HG02981 (cell line): Measurements from ENCODE around the gene MCUB.

Source experiments
- ATAC-seq: cut with Tn5 transposase; IDR thresholded peaks from one replicate; pipeline ENCODE4 v1.9.1; 2021; ENCODE audit warnings: mild to moderate bottlenecking, moderate library complexity; ENCODE audit not compliant: unreplicated experiment

Gene MCUB

DNA sequence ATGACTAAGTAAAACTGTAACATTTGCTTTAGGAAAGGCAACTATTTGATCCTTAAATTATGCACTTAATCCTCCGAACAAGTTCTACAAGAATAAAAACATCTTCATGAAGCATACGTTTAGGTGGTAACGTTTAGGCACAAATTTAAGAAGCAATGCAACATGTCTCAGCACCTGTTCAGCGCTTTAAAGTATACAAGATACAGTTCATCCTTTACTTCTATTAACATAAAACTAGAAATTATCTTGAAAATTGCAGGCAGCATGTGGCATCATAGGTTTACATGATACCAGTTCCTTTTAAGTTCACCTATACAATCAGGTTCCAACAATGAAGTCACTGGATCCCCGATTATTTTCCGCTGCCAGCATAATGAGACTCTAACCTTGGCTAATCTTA, 168.3 kb downstream of the MCUB start:
- no peak for ATAC-seq

DNA sequence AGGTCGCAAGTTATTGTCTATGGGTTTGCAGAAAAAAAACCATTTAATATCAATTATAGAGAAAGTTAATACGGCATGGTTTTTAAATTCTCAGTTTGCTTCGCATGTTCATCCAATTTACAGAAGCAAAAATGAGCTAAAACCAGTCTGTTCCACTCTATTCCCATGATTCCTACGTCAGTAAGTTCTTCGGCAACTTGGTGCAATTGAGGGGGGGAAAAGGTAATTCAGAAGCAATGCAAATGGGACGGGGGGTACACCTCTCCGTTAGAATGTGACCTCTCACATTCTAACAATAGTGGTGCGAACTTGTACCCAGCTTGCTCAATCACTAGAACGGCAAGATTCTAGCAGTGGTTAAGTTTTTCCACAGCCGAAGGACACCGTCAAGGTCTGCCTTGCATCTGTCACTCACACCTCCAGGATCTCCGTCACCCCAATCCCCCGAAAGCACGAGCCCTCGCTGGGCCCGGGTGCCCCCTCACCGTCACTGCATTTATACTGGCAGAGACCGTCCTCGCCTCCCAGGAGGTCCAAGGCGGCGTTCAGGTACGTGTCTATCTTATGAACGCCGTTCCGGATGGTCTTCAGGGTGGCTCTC, 169.2 kb downstream of the MCUB start:
- no peak for ATAC-seq

DNA sequence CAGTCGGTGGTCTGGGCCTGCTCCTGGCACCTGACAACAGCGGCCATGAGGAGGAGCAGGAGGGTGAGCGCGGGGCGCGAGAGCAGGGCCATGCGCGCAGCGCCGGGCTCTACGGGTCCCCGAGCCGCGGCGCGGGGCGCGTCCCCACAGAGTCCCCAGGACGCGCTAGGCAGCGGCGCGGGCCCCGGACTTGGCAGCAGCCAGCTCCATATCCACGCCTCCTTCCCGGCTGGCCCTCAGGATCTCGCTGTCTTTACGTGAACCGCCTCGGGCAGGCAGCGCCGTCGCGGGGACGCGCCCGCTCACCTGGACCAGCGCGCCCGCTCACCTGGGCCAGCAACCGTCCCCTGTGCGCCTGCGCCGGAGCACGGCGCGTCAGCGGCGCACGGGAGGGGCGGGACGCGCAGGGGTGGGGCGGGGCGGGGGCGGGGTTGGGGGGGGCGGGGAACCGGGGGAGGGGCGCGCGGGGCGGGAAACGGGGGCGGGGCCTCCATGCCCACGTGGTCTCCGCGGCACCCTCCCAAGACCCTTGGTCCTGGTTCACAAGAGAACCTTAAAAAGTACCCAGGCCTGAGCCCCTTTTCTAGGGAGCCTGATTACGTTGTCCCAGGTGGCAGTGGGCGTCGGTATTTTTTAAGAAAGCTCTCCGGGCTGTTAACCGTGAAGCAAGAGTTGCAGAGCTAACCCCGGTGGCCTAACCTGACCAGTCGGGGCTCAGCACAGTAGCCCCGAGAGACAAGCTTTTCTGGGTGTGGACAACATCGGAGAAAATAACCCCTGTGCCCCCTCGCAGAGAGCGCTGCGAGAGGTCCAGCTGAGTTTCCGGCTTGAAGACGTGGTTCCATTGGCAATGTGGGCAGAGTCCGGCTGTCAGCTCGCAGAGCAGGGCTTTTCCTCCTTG, 169.9 kb downstream of the MCUB start, which contains the start of gene PLA2G12A:
PLA2G12A (minus strand) TSS at position 353 of the 901 bp plus-strand sequence; CDS start at position 92, 261 bp downstream.
- peak; percentile 77 for ATAC-seq

DNA sequence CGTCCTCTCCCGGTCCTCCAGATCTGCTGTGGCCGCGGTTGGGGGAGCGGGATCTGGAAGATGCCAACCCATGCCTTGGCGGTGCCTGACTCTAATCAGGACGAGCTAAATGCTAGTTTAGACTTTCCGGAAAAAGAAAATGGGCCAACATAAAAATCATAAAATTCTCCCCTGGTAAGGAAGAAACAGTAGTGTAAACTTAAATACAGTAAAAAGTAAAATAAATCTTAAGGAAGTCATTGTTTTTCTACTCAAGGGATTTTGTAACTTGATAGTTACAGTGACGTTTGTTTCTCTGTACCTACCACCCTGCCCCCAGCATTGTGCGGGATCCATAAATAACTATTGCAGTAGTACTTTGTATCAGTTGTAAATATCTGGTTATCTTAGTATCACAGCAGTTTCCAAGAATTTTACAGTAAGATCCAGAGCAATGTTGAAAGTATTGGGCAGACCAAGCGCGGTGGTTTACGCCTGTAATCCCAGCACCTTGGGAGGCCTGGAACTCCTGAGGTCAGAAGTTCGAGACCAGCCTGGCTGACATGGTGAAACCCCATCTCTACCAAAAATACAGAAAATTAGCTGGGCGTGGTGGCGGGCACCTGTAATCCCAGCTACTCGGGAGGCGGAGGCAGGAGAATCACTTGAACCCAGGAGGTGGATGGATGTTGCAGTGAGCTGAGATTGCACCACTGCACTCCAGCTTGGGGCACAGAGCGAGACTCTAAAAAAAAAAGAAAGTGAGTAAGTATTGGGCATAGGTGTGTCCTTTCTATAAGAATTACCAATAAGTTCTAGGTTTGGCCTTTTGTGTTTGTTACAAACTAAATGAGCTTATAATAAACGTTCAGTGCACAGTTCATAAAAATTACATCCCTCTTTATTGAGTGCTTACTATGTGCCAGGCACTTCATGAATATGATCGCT, 170.8 kb downstream of the MCUB start:
- ATAC-seq, result no peak

DNA sequence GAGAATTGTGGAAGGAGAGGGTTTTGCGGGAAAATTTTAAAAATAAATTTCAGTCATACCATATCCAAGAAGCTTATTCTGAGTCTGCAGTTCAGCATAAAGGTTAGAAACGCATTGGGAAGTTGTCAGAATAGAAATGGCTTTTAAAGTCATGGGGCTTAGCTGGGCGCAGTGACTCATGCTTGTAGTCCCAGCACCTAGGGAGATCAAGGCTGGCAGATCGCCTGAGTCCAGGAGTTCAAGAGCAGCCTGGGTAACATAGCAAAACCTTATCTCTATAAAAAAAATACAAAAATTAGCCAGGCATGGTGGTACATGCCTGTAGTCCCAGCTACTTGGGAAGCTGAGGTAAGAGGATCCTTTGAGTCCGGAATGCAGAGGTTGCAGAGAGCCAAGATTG, 173.7 kb downstream of the MCUB start:
- ATAC-seq, result no peak

DNA sequence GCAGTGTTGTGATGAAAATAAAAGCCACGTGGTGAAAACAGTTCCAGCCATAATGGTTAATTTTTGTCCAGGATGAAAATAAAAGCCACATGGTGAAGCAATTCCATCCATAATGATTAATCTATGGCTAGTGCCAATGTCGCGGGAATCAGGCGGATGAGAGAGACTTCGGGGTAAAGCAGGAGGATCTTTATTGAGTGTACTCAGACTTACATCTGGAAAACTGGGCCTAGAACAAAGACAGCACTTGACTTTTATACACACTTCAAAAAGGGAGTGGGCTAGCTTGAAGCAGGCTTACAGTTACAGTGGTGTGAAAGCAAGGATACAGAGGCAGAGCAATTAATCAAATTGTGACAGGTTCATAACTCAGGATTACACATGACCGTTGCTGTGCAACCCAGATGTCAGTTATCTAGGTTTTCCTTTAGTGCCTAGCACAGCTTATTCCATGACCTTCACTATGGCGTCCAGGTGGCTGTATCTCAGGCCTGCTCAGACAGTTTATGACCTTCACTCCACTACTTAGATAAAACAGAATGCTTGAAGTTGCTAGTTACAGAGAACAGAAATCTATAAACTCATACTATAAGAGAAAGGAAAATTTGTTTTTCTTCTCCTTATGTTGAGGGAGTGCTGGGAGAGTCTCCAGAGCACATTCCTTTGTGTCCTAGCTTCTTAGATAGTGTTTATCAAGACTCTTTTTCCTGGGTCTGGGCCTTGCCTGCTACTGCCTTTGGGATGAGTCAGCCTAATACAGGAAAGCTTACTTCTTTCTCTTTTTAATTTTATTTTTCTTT, 175.7 kb downstream of the MCUB start:
- no peak for ATAC-seq
